K562 (cell line): ENCODE data around the gene S100A6. TPM values are rescaled to one million over a fixed set of nuclear protein-coding genes. Genes with fewer than 3 reads are reported as not detected.

Source experiments
- BRD4 ChIP-seq: fragments of 200-600 bp; sonication (generic); IDR thresholded peaks from 2 replicates; pipeline ENCODE4 v1.6.1; 2017; ENCODE audit warnings: inconsistent platforms
- C11orf30 ChIP-seq: fragments of 450-650 bp; IDR thresholded peaks from 2 replicates; pipeline ENCODE4 v1.6.1; 2016; ENCODE audit warnings: low read depth, mild to moderate bottlenecking
- CBX2 ChIP-seq: fragments of 200-600 bp; sonication (generic); IDR thresholded peaks from one replicate; pipeline ENCODE4 v1.6.1; 2012; ENCODE audit warnings: mild to moderate bottlenecking, low read length, inconsistent platforms; ENCODE audit not compliant: insufficient read depth, poor library complexity, severe bottlenecking
- CC2D1A ChIP-seq: fragments of 450-650 bp; IDR thresholded peaks from 2 replicates; pipeline ENCODE4 v1.6.1; 2017; ENCODE audit warnings: mild to moderate bottlenecking
- HDGF ChIP-seq: fragments of 450-650 bp; IDR thresholded peaks from 2 replicates; pipeline ENCODE4 v1.6.1; 2016
- HMG20B ChIP-seq: fragments of 250-450 bp; sonication (Bioruptor Pico); IDR thresholded peaks from 2 replicates; pipeline ENCODE4 v1.5.0; 2021; ENCODE audit warnings: mild to moderate bottlenecking
- NBN ChIP-seq: fragments of 450-650 bp; IDR thresholded peaks from 2 replicates; pipeline ENCODE4 v1.6.1; 2016; ENCODE audit warnings: low read depth, mild to moderate bottlenecking
- NR1H2 ChIP-seq: sonication (generic); formaldehyde crosslinking; IDR thresholded peaks from 2 replicates; pipeline ENCODE4 v1.4.0; 2020; ENCODE audit warnings: mild to moderate bottlenecking, missing genetic modification reagents
- PHB ChIP-seq: fragments of 250-450 bp; sonication (Bioruptor Pico); IDR thresholded peaks from 2 replicates; pipeline ENCODE4 v1.5.0; 2021
- RBFOX2 ChIP-seq: fragments of 200-400 bp; formaldehyde crosslinking; IDR thresholded peaks from 2 replicates; pipeline ENCODE4 v1.6.1; 2017; ENCODE audit warnings: low read depth, mild to moderate bottlenecking, low read length, moderate library complexity
- RCOR1 ChIP-seq, 2 experiments: IDR thresholded peaks; 2 replicates each; pipeline ENCODE4 v1.6.1; 2012; ENCODE audit warnings: low read depth in 2 of 2, low read length in 2 of 2, borderline replicate concordance in 1 of 2, improper control_type of control experiment in 1 of 2
- TAF1 ChIP-seq: IDR thresholded peaks from 2 replicates; pipeline ENCODE4 v1.6.1; 2011; ENCODE audit warnings: mild to moderate bottlenecking, low read length, moderate library complexity; ENCODE audit not compliant: insufficient read depth, control insufficient read depth, severe bottlenecking; ENCODE audit errors: extremely low read depth
- TOE1 ChIP-seq, 2 experiments: fragments of 450-650 bp in 1 of 2; sonication (generic) in 1 of 2; formaldehyde crosslinking in 1 of 2; IDR thresholded peaks; 2 replicates each; pipeline versions ENCODE4 v1.7.1 to v1.8.0; 2016 to 2022; ENCODE audit warnings: borderline replicate concordance in 2 of 2, mild to moderate bottlenecking in 2 of 2, antibody characterized with exemption in 1 of 2, inconsistent platforms in 1 of 2, low read depth in 1 of 2, missing genetic modification reagents in 1 of 2, moderate library complexity in 1 of 2
- ZBTB7A ChIP-seq: IDR thresholded peaks from 2 replicates; pipeline ENCODE4 v1.6.1; 2011; ENCODE audit warnings: low read depth, mild to moderate bottlenecking, low read length, moderate library complexity, borderline replicate concordance; ENCODE audit not compliant: control insufficient read depth
- polyA plus RNA-seq, 8 experiments: library from polyadenylated mRNA; depleted of rRNA in 4 of 8; stranded (reverse) in 5 of 8; unstranded in 3 of 8; fragments of >200 nt; fragmentation: Nextera tagmentation in 2 of 8; fragmentation: Illumina TruSeq in 1 of 8; extraction: Ambion mirVana in 2 of 8; extraction: Trizol in 1 of 8; gene quantifications; 2 replicates each; pipeline versions ENCODE4 v1.2.1 to v1.2.3, GENCODE V29; 2011 to 2014; ENCODE audit warnings: inconsistent platforms in 1 of 8, missing spikeins in 1 of 8
- total RNA-seq, 7 experiments: library from RNA; depleted of rRNA in 6 of 7; stranded (reverse); fragments of >200 nt in 6 of 7; fragmentation: Illumina TruSeq in 2 of 7; extraction: Trizol in 2 of 7; gene quantifications; 2 replicates each; pipeline versions ENCODE4 v1.2.1 to v1.2.3, GENCODE V29; 2011 to 2021; ENCODE audit warnings: low replicate concordance in 1 of 7
- TF ChIP-seq, protein P1 (sequence below): fragments of 250-450 bp; sonication (Bioruptor Pico); IDR thresholded peaks from 2 replicates; pipeline ENCODE4 v1.8.0; 2022; ENCODE audit warnings: inconsistent platforms, mild to moderate bottlenecking, moderate library complexity, borderline replicate concordance
- TF ChIP-seq, protein P2 (sequence below): sonication (generic); formaldehyde crosslinking; IDR thresholded peaks from 2 replicates; pipeline ENCODE4 v1.8.1; 2023; ENCODE audit warnings: mild to moderate bottlenecking, missing genetic modification reagents, moderate library complexity
- TF ChIP-seq, protein P3 (sequence below), 2 experiments: IDR thresholded peaks; 2 replicates each; pipeline ENCODE4 v1.6.1; 2012; ENCODE audit warnings: improper control_type of control experiment in 2 of 2, low read depth in 2 of 2, low read length in 2 of 2, borderline replicate concordance in 1 of 2
- TF ChIP-seq, protein P4 (sequence below): sonication (generic); formaldehyde crosslinking; IDR thresholded peaks from 2 replicates; pipeline ENCODE4 v1.9.0; 2022; ENCODE audit warnings: mild to moderate bottlenecking, missing genetic modification reagents
- TF ChIP-seq, protein P5 (sequence below), 3 experiments: fragments of 200-800 bp in 1 of 3; sonication (Bioruptor generic) in 1 of 3; sonication (generic) in 1 of 3; formaldehyde crosslinking in 1 of 3; IDR thresholded peaks; 2 replicates each; pipeline versions ENCODE4 v1.6.1 to v1.8.0; 2016 to 2022; ENCODE audit warnings: mild to moderate bottlenecking in 2 of 3, missing compliant biosample characterization in 2 of 3, missing genetic modification characterization in 2 of 3, missing genetic modification reagents in 1 of 3

Gene S100A6
- total and polyA plus RNA-seq, 9 of the 15 experiments (the other 6 are each of a cell fraction or from before 2014, with no cell fraction given) = 9.8 to 66.5 (median 23.2) TPM

DNA sequence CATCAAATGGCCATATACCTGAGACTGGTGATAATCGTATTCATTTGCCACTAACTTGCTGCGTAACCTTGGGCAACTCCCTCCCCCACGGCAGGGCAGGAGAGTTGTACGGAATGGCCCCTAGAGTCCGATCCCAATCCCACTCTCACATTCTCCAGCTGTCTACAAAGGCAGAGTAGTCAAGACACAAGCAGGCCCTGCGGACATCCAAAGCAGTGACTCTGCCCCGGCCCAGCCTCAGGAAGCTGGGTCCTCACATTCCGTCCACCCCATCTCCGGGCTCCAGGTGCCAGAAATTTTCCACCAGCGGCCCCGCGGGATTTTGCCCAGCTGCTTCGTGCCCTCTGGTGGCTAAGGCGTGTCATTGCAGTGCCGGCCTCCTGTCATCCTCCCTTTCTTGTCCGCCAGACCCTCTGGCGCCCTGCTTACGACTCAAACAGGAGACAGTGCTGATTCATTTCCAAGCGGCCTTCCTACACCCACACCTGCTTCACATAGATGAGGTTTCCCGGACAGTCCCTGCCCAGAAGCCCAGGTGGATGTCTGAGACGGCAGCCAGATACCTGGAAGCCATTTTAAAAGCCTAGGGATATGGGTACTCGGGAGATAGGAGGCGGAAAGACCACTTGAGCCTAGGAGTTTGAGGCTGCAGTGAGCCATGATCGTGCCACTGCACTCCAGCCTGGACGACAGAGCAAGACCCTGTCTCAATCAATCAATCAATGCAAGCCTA, 32.7 kb upstream of the S100A6 start (continued):
- TF ChIP-seq, protein P1, sequence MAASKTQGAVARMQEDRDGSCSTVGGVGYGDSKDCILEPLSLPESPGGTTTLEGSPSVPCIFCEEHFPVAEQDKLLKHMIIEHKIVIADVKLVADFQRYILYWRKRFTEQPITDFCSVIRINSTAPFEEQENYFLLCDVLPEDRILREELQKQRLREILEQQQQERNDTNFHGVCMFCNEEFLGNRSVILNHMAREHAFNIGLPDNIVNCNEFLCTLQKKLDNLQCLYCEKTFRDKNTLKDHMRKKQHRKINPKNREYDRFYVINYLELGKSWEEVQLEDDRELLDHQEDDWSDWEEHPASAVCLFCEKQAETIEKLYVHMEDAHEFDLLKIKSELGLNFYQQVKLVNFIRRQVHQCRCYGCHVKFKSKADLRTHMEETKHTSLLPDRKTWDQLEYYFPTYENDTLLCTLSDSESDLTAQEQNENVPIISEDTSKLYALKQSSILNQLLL (CRISPR knock-in tag) = no peak
- no peak for TF ChIP-seq HMG20B (CRISPR knock-in tag)
- TF ChIP-seq TAF1 = peak; percentile 48
- TF ChIP-seq, protein P2, sequence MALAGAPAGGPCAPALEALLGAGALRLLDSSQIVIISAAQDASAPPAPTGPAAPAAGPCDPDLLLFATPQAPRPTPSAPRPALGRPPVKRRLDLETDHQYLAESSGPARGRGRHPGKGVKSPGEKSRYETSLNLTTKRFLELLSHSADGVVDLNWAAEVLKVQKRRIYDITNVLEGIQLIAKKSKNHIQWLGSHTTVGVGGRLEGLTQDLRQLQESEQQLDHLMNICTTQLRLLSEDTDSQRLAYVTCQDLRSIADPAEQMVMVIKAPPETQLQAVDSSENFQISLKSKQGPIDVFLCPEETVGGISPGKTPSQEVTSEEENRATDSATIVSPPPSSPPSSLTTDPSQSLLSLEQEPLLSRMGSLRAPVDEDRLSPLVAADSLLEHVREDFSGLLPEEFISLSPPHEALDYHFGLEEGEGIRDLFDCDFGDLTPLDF (CRISPR knock-in tag) = peak; percentile 58; the same call in 1 of the 2 replicates
- TF ChIP-seq RBFOX2 = peak; percentile 57
- TF ChIP-seq BRD4 = peak; percentile 31; the same call in 1 of the 2 replicates
- TF ChIP-seq, protein P3, sequence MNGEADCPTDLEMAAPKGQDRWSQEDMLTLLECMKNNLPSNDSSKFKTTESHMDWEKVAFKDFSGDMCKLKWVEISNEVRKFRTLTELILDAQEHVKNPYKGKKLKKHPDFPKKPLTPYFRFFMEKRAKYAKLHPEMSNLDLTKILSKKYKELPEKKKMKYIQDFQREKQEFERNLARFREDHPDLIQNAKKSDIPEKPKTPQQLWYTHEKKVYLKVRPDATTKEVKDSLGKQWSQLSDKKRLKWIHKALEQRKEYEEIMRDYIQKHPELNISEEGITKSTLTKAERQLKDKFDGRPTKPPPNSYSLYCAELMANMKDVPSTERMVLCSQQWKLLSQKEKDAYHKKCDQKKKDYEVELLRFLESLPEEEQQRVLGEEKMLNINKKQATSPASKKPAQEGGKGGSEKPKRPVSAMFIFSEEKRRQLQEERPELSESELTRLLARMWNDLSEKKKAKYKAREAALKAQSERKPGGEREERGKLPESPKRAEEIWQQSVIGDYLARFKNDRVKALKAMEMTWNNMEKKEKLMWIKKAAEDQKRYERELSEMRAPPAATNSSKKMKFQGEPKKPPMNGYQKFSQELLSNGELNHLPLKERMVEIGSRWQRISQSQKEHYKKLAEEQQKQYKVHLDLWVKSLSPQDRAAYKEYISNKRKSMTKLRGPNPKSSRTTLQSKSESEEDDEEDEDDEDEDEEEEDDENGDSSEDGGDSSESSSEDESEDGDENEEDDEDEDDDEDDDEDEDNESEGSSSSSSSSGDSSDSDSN (IDR thresholded peaks at IDR 0.05; ENCODE audit: borderline replicate concordance in 1 of 2, low read depth in 2 of 2, low read length in 2 of 2) = peak in 1 of 2 experiments; percentile 62; a peak in 1 of 4 replicates
- TF ChIP-seq, protein P4, sequence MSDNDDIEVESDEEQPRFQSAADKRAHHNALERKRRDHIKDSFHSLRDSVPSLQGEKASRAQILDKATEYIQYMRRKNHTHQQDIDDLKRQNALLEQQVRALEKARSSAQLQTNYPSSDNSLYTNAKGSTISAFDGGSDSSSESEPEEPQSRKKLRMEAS (CRISPR knock-in tag) = no peak
- peak; percentile 35; the same call in 1 of the 2 replicates for TF ChIP-seq TOE1 (IDR thresholded peaks at IDR 0.05; ENCODE audit: borderline replicate concordance)
- TF ChIP-seq TOE1 (CRISPR knock-in tag; IDR thresholded peaks at IDR 0.05; ENCODE audit: borderline replicate concordance, low read depth) = no peak
- TF ChIP-seq, protein P5, sequence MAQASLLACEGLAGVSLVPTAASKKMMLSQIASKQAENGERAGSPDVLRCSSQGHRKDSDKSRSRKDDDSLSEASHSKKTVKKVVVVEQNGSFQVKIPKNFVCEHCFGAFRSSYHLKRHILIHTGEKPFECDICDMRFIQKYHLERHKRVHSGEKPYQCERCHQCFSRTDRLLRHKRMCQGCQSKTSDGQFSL (CRISPR knock-in tag; IDR thresholded peaks at IDR 0.05) = 0 out of 2 replicates have a peak, but pooled peaks have one; percentile 18
- TF ChIP-seq, protein P5 (tag; IDR thresholded peaks at IDR 0.05) = no peak
- TF ChIP-seq CC2D1A = peak; percentile 89
- TF ChIP-seq NBN = 0 out of 2 replicates have a peak, but pooled peaks have one; percentile 60
- peak; percentile 76 for TF ChIP-seq C11orf30
- 0 out of 2 replicates have a peak, but pooled peaks have one; percentile 41 for TF ChIP-seq NR1H2
- no peak for TF ChIP-seq HDGF
- TF ChIP-seq PHB (CRISPR knock-in tag) = no peak
- peak; percentile 50; the same call in 1 of the 2 replicates for TF ChIP-seq ZBTB7A
- TF ChIP-seq CBX2 = no peak
- peak; percentile 20 to 80; a peak in 2 of 4 replicates for TF ChIP-seq RCOR1 (IDR thresholded peaks at IDR 0.05; ENCODE audit: borderline replicate concordance in 1 of 2, low read depth in 2 of 2, low read length in 2 of 2)
